GM18858 (cell line): Measurements from ENCODE around the gene ALK.

Experiments
- ATAC-seq: cut with Tn5 transposase; IDR thresholded peaks from one replicate; pipeline ENCODE4 v1.9.1; 2021; ENCODE audit not compliant: unreplicated experiment

Gene ALK

GRCh38 chr2:29509397-29509796 is 412.0 kb downstream of the ALK start:
- no peak for ATAC-seq

GRCh38 chr2:29504746-29505145 is 416.6 kb downstream of the ALK start:
- no peak for ATAC-seq

- no peak for ATAC-seq
Observed at GRCh38 chr2:29502460-29502911, 418.9 kb downstream of the ALK start.

GRCh38 chr2:29497375-29497774 is 424.0 kb downstream of the ALK start:
- ATAC-seq = no peak

GRCh38 chr2:29496198-29496597 is 425.2 kb downstream of the ALK start:
- ATAC-seq = no peak

- ATAC-seq = no peak
Observed at GRCh38 chr2:29495536-29496060, 425.8 kb downstream of the ALK start.

GRCh38 chr2:29495068-29495467 is 426.3 kb downstream of the ALK start:
- ATAC-seq = no peak

- ATAC-seq = no peak
Observed at GRCh38 chr2:29492701-29493100, 428.7 kb downstream of the ALK start.

- ATAC-seq = no peak
Observed at GRCh38 chr2:29490045-29490444, 431.3 kb downstream of the ALK start.

- ATAC-seq = no peak
Observed at GRCh38 chr2:29489568-29489967, 431.8 kb downstream of the ALK start.

- no peak for ATAC-seq
Observed at GRCh38 chr2:29487967-29488555, 433.3 kb downstream of the ALK start.

GRCh38 chr2:29485631-29486030 is 435.8 kb downstream of the ALK start:
- ATAC-seq = no peak

GRCh38 chr2:29485117-29485516 is 436.3 kb downstream of the ALK start:
- no peak for ATAC-seq

GRCh38 chr2:29482867-29483266 is 438.5 kb downstream of the ALK start:
- no peak for ATAC-seq

- no peak for ATAC-seq
Observed at GRCh38 chr2:29482348-29482747, 439.0 kb downstream of the ALK start.

- no peak for ATAC-seq
Observed at GRCh38 chr2:29481313-29481712, 440.1 kb downstream of the ALK start.

- no peak for ATAC-seq
Observed at GRCh38 chr2:29480426-29480825, 441.0 kb downstream of the ALK start.

GRCh38 chr2:29479401-29479800 is 442.0 kb downstream of the ALK start:
- ATAC-seq = no peak

- no peak for ATAC-seq
Observed at GRCh38 chr2:29478641-29479040, 442.7 kb downstream of the ALK start.

GRCh38 chr2:29477186-29477585 is 444.2 kb downstream of the ALK start:
- ATAC-seq = no peak

- ATAC-seq = no peak
Observed at GRCh38 chr2:29475499-29475898, 445.9 kb downstream of the ALK start.

GRCh38 chr2:29469961-29470360 is 451.4 kb downstream of the ALK start:
- ATAC-seq = no peak

GRCh38 chr2:29469516-29469915 is 451.9 kb downstream of the ALK start:
- ATAC-seq = no peak
